Breast epithelium (tissue), 3 donors: ENCODE measurements around the gene GDAP1L1.

ENCODE experiments used
- POLR2A ChIP-seq: fragments of 450-650 bp; IDR thresholded peaks from one replicate; pipeline ENCODE4 v1.6.1; 2016; ENCODE audit warnings: antibody characterized with exemption, mild to moderate bottlenecking, moderate library complexity
- TF ChIP-seq, protein P1 (sequence below), 3 donors: fragments of 450-650 bp; IDR thresholded peaks; one replicate each; pipeline ENCODE4 v1.5.1; 2016 to 2017; ENCODE audit warnings: antibody characterized with exemption in 3 of 3, mild to moderate bottlenecking in 3 of 3, moderate library complexity in 3 of 3

DNA sequence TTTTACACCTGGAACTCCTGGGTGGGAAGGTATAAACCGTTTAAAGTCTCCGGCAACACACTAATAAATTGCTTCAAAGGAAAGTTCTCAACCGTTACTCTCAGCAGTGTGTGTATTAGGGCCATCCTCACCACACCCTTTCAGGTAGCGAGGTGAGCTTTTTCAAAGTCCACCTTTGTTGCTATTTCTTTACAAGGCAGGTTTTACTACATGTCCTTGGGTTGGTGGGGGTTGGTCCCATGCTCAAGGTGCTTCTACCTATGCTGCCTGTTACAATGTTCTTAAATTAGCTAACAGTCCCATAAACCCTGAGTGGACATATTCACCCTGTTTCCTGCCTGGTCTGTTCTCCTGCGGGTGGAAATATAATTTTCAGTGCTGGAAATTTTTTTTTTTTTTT is 23.4 kb upstream of the GDAP1L1 start:
- TF ChIP-seq, protein P1, sequence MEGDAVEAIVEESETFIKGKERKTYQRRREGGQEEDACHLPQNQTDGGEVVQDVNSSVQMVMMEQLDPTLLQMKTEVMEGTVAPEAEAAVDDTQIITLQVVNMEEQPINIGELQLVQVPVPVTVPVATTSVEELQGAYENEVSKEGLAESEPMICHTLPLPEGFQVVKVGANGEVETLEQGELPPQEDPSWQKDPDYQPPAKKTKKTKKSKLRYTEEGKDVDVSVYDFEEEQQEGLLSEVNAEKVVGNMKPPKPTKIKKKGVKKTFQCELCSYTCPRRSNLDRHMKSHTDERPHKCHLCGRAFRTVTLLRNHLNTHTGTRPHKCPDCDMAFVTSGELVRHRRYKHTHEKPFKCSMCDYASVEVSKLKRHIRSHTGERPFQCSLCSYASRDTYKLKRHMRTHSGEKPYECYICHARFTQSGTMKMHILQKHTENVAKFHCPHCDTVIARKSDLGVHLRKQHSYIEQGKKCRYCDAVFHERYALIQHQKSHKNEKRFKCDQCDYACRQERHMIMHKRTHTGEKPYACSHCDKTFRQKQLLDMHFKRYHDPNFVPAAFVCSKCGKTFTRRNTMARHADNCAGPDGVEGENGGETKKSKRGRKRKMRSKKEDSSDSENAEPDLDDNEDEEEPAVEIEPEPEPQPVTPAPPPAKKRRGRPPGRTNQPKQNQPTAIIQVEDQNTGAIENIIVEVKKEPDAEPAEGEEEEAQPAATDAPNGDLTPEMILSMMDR (IDR thresholded peaks at IDR 0.05): no peak
- no peak for TF ChIP-seq POLR2A
